Uterus (tissue), 4 donors: ENCODE data around the gene KCNH1. TPM values are rescaled to one million over a fixed set of nuclear protein-coding genes. Genes with fewer than 3 reads are reported as not detected.

Experiments
- DNase-seq, 2 donors: peaks; one replicate each; pipeline ENCODE4 v3.0.0-alpha.2; 2019 to 2020
- H3K27ac ChIP-seq, 2 donors: fragments of 200-600 bp; sonication (generic); 1 replicate in 1 of 2; 2 replicates in 1 of 2; pipeline ENCODE4 v1.5.1; 2016 to 2018
- H3K27me3 ChIP-seq, 2 donors: fragments of 200-600 bp; sonication (generic); one replicate each; pipeline ENCODE4 v1.5.1; 2018 to 2019; ENCODE audit warnings: control low read depth in 1 of 2
- H3K36me3 ChIP-seq, 2 donors: fragments of 200-600 bp; sonication (generic); one replicate each; pipeline ENCODE4 v1.5.1; 2019; ENCODE audit warnings: control low read depth in 1 of 2
- H3K4me1 ChIP-seq, 2 donors: fragments of 200-600 bp; sonication (generic); one replicate each; pipeline ENCODE4 v1.5.1; 2018 to 2019; ENCODE audit warnings: control low read depth in 1 of 2
- H3K4me3 ChIP-seq, 2 donors: fragments of 200-600 bp; sonication (generic); 1 replicate in 1 of 2; 2 replicates in 1 of 2; pipeline ENCODE4 v1.5.1; 2018 to 2019; ENCODE audit warnings: mild to moderate bottlenecking in 1 of 2
- H3K9me3 ChIP-seq, 2 donors: fragments of 200-600 bp; sonication (generic); one replicate each; pipeline ENCODE4 v1.5.1; 2019; ENCODE audit warnings: control low read depth in 1 of 2
- POLR2A ChIP-seq, 2 donors: fragments of 450-650 bp; IDR thresholded peaks; one replicate each; pipeline ENCODE4 v1.6.1; 2016; ENCODE audit warnings: antibody characterized with exemption in 2 of 2, mild to moderate bottlenecking in 1 of 2, moderate library complexity in 1 of 2
- intact Hi-C: fragments of 100-400 bp; cut with DNase I; formaldehyde crosslinking; loops from one replicate; pipeline ENCODE4 v1.15.1; 2023; ENCODE audit warnings: low total_unique reads
- total RNA-seq, 4 donors: library from RNA; depleted of rRNA in 3 of 4; stranded (reverse); fragments of >200 nt in 3 of 4; gene quantifications; one replicate each; pipeline versions ENCODE4 v1.1.0 to v1.2.4, GENCODE V29; 2014 to 2023
- TF ChIP-seq, protein P1 (sequence below), 4 experiments: fragments of 200-600 bp in 2 of 4; fragments of 450-650 bp in 2 of 4; sonication (generic) in 2 of 4; IDR thresholded peaks; one replicate each; pipeline ENCODE4 v1.5.1; 2016 to 2019; ENCODE audit warnings: antibody characterized with exemption in 4 of 4, mild to moderate bottlenecking in 2 of 4, moderate library complexity in 1 of 4
- donor health status: DM: yes; HTN: yes; CAD: no.

KCNH1 gene
- total RNA-seq, 4 donors from 2014 or later = 1.1 to 1.5 TPM; not detected in 2

DNA sequence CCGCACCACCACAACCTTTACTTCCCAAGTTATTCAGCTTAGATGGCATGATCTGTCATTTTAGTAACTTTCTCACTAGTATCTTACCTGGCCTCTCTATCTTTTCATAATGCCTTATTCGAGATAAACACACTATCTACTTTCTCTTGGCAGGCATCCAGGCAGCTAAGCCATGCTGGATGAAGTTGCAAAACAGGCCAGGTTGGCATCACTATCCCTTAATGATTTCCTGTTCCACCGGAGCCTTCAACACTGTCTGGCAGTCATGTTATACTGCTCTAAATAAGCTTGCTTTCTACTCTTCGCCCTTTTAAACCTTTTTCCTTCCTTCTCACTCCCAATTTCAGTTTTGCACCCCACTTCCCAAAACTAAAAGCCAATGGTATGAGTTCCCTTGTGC, 12.0 kb upstream of the KCNH1 start:
- Histone ChIP-seq H3K4me3 (no peak overlapping the region), H3K27ac (no peak overlapping the region), H3K36me3 (no peaks in the 10 kb centered on the region), H3K9me3 (no peaks in the 10 kb centered on the region), H3K27me3 (no peaks in the 10 kb centered on the region), H3K4me1 (no peaks in the 10 kb centered on the region)
- TF ChIP-seq POLR2A (IDR thresholded peaks at IDR 0.05) = no peak
- TF ChIP-seq, protein P1, sequence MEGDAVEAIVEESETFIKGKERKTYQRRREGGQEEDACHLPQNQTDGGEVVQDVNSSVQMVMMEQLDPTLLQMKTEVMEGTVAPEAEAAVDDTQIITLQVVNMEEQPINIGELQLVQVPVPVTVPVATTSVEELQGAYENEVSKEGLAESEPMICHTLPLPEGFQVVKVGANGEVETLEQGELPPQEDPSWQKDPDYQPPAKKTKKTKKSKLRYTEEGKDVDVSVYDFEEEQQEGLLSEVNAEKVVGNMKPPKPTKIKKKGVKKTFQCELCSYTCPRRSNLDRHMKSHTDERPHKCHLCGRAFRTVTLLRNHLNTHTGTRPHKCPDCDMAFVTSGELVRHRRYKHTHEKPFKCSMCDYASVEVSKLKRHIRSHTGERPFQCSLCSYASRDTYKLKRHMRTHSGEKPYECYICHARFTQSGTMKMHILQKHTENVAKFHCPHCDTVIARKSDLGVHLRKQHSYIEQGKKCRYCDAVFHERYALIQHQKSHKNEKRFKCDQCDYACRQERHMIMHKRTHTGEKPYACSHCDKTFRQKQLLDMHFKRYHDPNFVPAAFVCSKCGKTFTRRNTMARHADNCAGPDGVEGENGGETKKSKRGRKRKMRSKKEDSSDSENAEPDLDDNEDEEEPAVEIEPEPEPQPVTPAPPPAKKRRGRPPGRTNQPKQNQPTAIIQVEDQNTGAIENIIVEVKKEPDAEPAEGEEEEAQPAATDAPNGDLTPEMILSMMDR (IDR thresholded peaks at IDR 0.05) = no peak
- intact Hi-C loops = no loop called here
- DNase-seq = no peak

- H3K36me3 ChIP-seq = no peaks in the 10 kb centered on the region
- H3K9me3 ChIP-seq = no peaks in the 10 kb centered on the region
- TF ChIP-seq, protein P1 (IDR thresholded peaks at IDR 0.05) = peak; percentile 32 to 48 (median 42)
- no peak for TF ChIP-seq POLR2A (IDR thresholded peaks at IDR 0.05)
- no peak for DNase-seq
- no peak overlapping the region for H3K27ac ChIP-seq
- peaks cover 0 to 10% of the 10 kb centered on the region in 2 donors for H3K4me1 ChIP-seq
- H3K4me3 ChIP-seq = no peak overlapping the region
- H3K27me3 ChIP-seq = no peaks in the 10 kb centered on the region
- intact Hi-C loops = no loop called here
Measured at GRCh38 chr1:211135342-211135950, 1.5 kb upstream of the KCNH1 start.

DNA sequence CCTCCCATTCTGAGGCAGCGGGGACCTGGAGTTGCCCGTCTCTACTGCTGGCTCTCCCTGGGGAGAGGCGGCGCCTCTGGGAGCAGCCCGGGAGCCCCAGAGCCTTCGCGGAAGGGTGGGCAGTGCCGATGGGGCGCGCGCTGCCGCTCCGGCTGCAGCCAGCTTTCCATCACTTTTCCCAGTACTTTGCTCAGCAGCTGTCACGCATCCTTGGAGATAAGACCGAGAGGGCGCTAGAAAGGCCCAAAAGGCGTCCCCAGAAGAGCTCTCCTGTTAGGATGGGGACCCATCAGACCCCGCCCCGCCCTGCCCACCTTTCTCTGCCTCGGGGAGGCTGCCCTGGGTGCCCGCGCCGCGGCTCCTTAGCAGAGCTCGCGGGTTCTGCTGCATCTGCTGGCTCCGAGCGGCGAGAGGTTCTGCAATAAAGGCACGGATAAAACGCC, 534 bp downstream of the KCNH1 start:
- peaks cover 0 to 10% of the 10 kb centered on the region in 2 donors for H3K4me1 ChIP-seq
- peak overlapping the region; percentile 32 to 41 for H3K4me3 ChIP-seq
- intact Hi-C loops = no loop called here
- no peaks in the 10 kb centered on the region for H3K36me3 ChIP-seq
- TF ChIP-seq POLR2A (IDR thresholded peaks at IDR 0.05) = no peak
- TF ChIP-seq, protein P1 (IDR thresholded peaks at IDR 0.05) = no peak
- no peak for DNase-seq
- no peaks in the 10 kb centered on the region for H3K27me3 ChIP-seq
- no peak overlapping the region for H3K27ac ChIP-seq
- no peaks in the 10 kb centered on the region for H3K9me3 ChIP-seq

GRCh38 chr1:211132721-211133392, 1.1 kb downstream of the KCNH1 start:
- no peaks in the 10 kb centered on the region for H3K36me3 ChIP-seq
- TF ChIP-seq POLR2A (IDR thresholded peaks at IDR 0.05) = no peak
- TF ChIP-seq, protein P1 (IDR thresholded peaks at IDR 0.05) = no peak
- no peak for DNase-seq
- H3K27ac ChIP-seq = no peak overlapping the region
- H3K4me1 ChIP-seq = peaks cover 0 to 10% of the 10 kb centered on the region in 2 donors
- intact Hi-C loops = no loop called here
- peak overlapping the region; percentile 32 to 41 for H3K4me3 ChIP-seq
- H3K9me3 ChIP-seq = no peaks in the 10 kb centered on the region
- no peaks in the 10 kb centered on the region for H3K27me3 ChIP-seq

- H3K4me1 ChIP-seq = peaks cover 0 to 10% of the 10 kb centered on the region in 2 donors
- DNase-seq = no peak
- no peaks in the 10 kb centered on the region for H3K36me3 ChIP-seq
- intact Hi-C loops = no loop called here
- no peak overlapping the region for H3K4me3 ChIP-seq
- H3K27ac ChIP-seq = no peak overlapping the region
- TF ChIP-seq, protein P1 (IDR thresholded peaks at IDR 0.05) = no peak
- no peak for TF ChIP-seq POLR2A (IDR thresholded peaks at IDR 0.05)
- no peaks in the 10 kb centered on the region for H3K9me3 ChIP-seq
- H3K27me3 ChIP-seq = no peaks in the 10 kb centered on the region
Measured at GRCh38 chr1:211129776-211130175, 4.2 kb downstream of the KCNH1 start.
